ENCODE results near the gene MIS18BP1.
"Not testable (repeated sequence)": the region's sequence is repeated elsewhere in the genome, so short reads cannot be mapped to it uniquely, and the experiment has no call there.

MIS18BP1 gene

DNA sequence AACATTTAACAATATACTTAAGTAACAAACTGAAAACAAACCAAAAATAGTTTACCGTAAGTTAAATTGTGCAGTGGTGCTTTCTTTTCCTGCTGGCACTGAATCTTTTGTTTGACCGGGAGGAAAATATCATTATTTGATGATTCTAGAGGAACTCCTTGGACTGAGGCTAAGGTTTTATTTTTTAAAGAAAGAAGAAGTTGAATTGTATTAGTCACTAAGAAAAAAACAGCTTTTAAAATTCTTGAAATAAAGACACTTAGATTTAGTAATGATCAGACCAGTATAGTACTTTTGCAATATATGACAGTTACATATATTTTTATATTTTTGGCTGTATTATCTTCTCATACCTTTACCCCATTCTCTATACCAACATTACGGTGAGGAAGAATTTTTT, 10.3 kb downstream of the MIS18BP1 start:
- H3K27me3 ChIP-seq (ENCODE audit: insufficient read depth, low read depth): no peaks in the 10 kb centered on the region
- H3K9ac ChIP-seq: no peak overlapping the region
- no peak overlapping the region for H3K4me2 ChIP-seq
- H4K20me1 ChIP-seq (ENCODE audit: insufficient read depth): no peaks in the 10 kb centered on the region
- no peak overlapping the region for H3K4me3 ChIP-seq (IDR thresholded peaks at IDR 0.05; ENCODE audit: insufficient read depth, low read depth, low read length)
- no peak overlapping the region for H3K27ac ChIP-seq
- no peaks in the 10 kb centered on the region; the same call in 1 of the 2 replicates for H3K36me3 ChIP-seq (ENCODE audit: insufficient read depth)
- no peak overlapping the region for H2AFZ ChIP-seq (ENCODE audit: low read depth)
- TF ChIP-seq, protein P1, sequence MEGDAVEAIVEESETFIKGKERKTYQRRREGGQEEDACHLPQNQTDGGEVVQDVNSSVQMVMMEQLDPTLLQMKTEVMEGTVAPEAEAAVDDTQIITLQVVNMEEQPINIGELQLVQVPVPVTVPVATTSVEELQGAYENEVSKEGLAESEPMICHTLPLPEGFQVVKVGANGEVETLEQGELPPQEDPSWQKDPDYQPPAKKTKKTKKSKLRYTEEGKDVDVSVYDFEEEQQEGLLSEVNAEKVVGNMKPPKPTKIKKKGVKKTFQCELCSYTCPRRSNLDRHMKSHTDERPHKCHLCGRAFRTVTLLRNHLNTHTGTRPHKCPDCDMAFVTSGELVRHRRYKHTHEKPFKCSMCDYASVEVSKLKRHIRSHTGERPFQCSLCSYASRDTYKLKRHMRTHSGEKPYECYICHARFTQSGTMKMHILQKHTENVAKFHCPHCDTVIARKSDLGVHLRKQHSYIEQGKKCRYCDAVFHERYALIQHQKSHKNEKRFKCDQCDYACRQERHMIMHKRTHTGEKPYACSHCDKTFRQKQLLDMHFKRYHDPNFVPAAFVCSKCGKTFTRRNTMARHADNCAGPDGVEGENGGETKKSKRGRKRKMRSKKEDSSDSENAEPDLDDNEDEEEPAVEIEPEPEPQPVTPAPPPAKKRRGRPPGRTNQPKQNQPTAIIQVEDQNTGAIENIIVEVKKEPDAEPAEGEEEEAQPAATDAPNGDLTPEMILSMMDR (conservative IDR thresholded peaks at IDR 0.05; ENCODE audit: low read depth, low read length): no peak
- H3K79me2 ChIP-seq (ENCODE audit: insufficient read depth, low read depth): peaks cover 39% of the 10 kb centered on the region
- no peaks in the 10 kb centered on the region for H3K4me1 ChIP-seq (ENCODE audit: low read depth, poor library complexity, severe bottlenecking)

DNA sequence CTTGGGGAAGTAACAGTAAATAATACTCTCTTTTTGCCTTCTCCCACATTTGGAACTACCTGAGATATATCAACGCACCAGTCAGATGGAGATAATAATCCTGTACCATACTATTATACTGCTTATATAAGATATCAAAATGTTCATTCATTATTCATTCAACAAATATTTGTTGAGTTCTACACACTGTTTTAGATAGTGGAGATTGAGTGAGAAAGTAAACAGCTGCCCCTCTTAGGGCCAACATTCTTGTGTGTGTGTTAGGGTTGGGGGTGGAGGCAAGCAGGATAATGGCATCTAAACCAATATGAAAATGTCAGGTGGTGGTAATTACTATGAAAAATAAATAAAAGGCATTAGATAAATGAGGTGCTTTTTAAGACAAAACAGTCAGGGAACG, 14.0 kb downstream of the MIS18BP1 start:
- Histone ChIP-seq H3K4me2 (no peak overlapping the region), H4K20me1 (ENCODE audit: insufficient read depth) (no peaks in the 10 kb centered on the region), H3K79me2 (ENCODE audit: insufficient read depth, low read depth) (peaks cover 8% of the 10 kb centered on the region; the same call in 1 of the 2 replicates), H3K27ac (no peak overlapping the region), H2AFZ (ENCODE audit: low read depth) (no peak overlapping the region), H3K36me3 (ENCODE audit: insufficient read depth) (no peaks in the 10 kb centered on the region), H3K4me3 (IDR thresholded peaks at IDR 0.05; ENCODE audit: insufficient read depth, low read depth, low read length) (no peak overlapping the region), H3K9ac (no peak overlapping the region), H3K27me3 (ENCODE audit: insufficient read depth, low read depth) (no peaks in the 10 kb centered on the region), H3K4me1 (ENCODE audit: low read depth, poor library complexity, severe bottlenecking) (no peaks in the 10 kb centered on the region)
- TF ChIP-seq, protein P1 (conservative IDR thresholded peaks at IDR 0.05; ENCODE audit: low read depth, low read length): no peak

DNA sequence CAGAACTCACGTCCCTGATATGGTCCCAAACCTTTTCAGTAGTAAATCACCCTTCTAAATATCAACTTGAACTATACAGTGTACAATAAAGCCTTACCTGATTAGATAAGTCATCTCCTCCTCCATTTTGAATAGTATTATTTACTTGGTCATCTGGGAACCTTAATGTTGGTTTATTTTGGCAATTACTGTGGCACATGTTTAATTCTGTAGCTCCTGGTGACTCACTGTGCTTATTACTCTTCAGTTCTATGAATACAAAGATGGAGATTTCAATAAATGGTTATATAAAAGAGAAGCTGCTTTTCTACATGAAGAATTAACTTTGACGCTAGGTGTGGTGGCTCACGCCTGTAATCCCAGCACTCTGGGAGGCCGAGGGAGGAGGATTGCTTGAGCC, 25.4 kb downstream of the MIS18BP1 start:
- Histone ChIP-seq H3K36me3 (ENCODE audit: insufficient read depth) (no peaks in the 10 kb centered on the region), H3K4me3 (IDR thresholded peaks at IDR 0.05; ENCODE audit: insufficient read depth, low read depth, low read length) (no peak overlapping the region), H3K9ac (no peak overlapping the region), H3K27me3 (ENCODE audit: insufficient read depth, low read depth) (no peaks in the 10 kb centered on the region), H3K4me1 (ENCODE audit: low read depth, poor library complexity, severe bottlenecking) (no peaks in the 10 kb centered on the region), H2AFZ (ENCODE audit: low read depth) (no peak overlapping the region), H3K79me2 (ENCODE audit: insufficient read depth, low read depth) (no peaks in the 10 kb centered on the region), H3K4me2 (no peak overlapping the region), H4K20me1 (ENCODE audit: insufficient read depth) (no peaks in the 10 kb centered on the region), H3K27ac (no peak overlapping the region)
- TF ChIP-seq, protein P1 (conservative IDR thresholded peaks at IDR 0.05; ENCODE audit: low read depth, low read length): no peak

DNA sequence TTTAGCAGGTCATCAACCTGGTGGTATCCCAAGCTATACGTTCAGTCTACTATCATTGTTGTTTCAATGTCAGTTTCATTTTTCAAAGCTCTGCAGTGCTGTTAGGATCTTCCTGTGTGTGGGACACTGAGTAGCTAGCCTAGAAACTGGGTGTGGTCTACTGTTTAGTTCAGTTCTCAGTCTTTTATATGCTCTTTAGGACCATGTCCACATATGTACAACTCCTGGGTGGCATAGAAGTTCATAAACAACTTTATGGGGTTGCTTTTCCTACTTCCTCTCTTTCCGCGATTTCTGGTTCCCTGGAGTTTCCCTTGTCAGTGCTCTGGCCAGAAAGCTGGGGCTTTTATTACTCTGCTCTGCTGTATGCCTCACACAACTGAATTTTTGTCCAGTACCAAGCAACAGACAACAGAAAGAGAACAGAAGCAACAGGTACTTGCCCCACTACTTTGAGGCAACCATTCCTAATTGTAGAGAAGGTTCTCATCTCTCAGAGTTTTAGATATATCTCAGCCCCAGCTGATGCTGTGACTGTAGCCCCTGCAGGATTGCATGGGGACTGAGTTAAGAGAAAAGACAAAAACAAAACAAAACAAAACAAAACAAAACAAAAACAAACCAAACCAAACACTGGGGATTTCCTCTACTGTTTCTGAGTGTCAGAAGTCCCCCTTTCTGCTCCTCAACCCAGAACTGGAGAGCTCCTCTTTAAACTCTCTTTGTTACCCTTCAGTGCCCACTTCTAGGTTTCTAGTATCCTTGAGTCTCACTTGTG, 30.3 kb downstream of the MIS18BP1 start:
- Histone ChIP-seq H3K36me3 (ENCODE audit: insufficient read depth) (no peaks in the 10 kb centered on the region), H3K9ac (no peak overlapping the region), H3K4me1 (ENCODE audit: low read depth, poor library complexity, severe bottlenecking) (no peaks in the 10 kb centered on the region), H3K27me3 (ENCODE audit: insufficient read depth, low read depth) (no peaks in the 10 kb centered on the region), H2AFZ (ENCODE audit: low read depth) (no peak overlapping the region), H3K27ac (no peak overlapping the region), H3K4me3 (IDR thresholded peaks at IDR 0.05; ENCODE audit: insufficient read depth, low read depth, low read length) (no peak overlapping the region), H4K20me1 (ENCODE audit: insufficient read depth) (no peaks in the 10 kb centered on the region), H3K4me2 (no peak overlapping the region), H3K79me2 (ENCODE audit: insufficient read depth, low read depth) (no peaks in the 10 kb centered on the region)
- TF ChIP-seq, protein P1 (conservative IDR thresholded peaks at IDR 0.05; ENCODE audit: low read depth, low read length): no peak

DNA sequence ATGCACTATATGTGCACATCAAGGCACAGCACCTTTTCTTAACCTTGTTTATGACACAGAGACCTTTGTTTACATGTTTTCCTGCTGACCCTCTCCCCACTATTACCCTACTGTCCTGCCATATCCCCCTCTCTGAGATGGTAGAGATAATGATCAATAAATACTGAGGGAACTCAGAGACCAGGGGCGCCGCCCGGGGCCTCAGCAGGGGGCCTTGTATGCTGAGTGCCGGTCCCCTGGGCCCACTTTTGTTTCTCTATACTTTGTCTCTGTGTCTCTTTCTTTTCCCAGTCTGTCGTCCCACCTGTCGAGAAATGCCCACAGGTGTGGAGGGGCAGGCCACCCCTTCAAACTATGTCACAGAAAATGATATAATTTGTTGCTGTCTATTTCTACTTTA, 38.7 kb downstream of the MIS18BP1 start:
- not testable (repeated sequence) for H4K20me1 ChIP-seq (ENCODE audit: insufficient read depth); H3K36me3 ChIP-seq (ENCODE audit: insufficient read depth); H3K27me3 ChIP-seq (ENCODE audit: insufficient read depth, low read depth); H3K9ac ChIP-seq; H3K79me2 ChIP-seq (ENCODE audit: insufficient read depth, low read depth); H2AFZ ChIP-seq (ENCODE audit: low read depth); H3K27ac ChIP-seq; H3K4me1 ChIP-seq (ENCODE audit: low read depth, poor library complexity, severe bottlenecking); H3K4me3 ChIP-seq (IDR thresholded peaks at IDR 0.05; ENCODE audit: insufficient read depth, low read depth, low read length); H3K4me2 ChIP-seq

DNA sequence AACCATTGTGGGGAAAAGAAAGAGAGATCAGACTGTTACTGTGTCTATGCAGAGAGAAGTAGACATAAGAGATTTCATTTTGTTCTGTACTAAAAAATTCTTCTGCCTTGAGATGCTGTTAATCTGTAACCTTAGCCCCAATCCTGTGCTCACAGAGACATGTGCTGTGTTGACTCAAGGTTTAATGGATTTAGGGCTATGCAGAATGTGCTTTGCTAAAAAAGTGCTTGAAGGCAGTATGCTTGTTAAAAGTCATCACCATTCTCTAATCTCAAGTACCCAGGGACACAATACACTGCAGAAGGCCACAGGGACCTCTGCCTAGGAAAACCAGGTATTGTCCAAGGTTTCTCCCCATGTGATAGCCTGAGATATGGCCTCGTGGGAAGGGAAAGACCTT, 39.3 kb downstream of the MIS18BP1 start:
- H3K4me2 ChIP-seq; H3K36me3 ChIP-seq (ENCODE audit: insufficient read depth); H4K20me1 ChIP-seq (ENCODE audit: insufficient read depth); H3K27ac ChIP-seq; H3K27me3 ChIP-seq (ENCODE audit: insufficient read depth, low read depth); H3K4me1 ChIP-seq (ENCODE audit: low read depth, poor library complexity, severe bottlenecking); H3K79me2 ChIP-seq (ENCODE audit: insufficient read depth, low read depth); H3K9ac ChIP-seq; H2AFZ ChIP-seq (ENCODE audit: low read depth); H3K4me3 ChIP-seq (IDR thresholded peaks at IDR 0.05; ENCODE audit: insufficient read depth, low read depth, low read length): not testable (repeated sequence)
